Measurements from ENCODE around the gene GSK3A.

The GSK3A gene

DNA sequence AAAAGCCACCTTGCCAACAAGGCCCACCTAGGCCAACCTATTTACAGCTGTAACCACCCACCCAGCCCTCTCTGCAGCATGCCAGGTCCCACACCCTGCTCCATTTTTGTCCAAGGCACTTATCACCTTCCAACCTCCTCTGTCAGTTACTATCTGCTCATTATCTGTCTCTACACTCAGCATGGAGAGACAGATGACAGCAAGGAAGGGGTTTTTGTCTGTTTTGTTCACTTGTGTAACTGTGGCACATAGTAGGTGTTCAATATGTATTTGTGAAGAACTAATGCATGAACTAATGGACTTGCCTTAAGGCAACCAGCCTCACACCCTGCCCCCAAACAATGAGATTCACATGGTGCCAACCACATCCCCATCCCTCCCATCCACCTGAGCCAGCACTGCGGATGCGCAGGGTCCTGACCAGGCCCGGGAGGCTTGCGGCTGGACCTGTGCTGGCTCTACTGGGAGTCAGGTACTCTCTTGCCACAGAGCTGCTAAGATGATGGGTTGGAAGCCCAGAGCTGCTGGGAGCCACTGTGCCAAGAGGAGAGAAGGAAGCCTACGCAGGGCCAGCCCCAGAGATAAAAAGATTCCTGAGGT lies 42.2 kb downstream of the GSK3A start:
- peak overlapping the region; percentile 24 for H3K4me3 ChIP-seq (ENCODE audit: low read depth, low read length)
- TF ChIP-seq, protein P1, sequence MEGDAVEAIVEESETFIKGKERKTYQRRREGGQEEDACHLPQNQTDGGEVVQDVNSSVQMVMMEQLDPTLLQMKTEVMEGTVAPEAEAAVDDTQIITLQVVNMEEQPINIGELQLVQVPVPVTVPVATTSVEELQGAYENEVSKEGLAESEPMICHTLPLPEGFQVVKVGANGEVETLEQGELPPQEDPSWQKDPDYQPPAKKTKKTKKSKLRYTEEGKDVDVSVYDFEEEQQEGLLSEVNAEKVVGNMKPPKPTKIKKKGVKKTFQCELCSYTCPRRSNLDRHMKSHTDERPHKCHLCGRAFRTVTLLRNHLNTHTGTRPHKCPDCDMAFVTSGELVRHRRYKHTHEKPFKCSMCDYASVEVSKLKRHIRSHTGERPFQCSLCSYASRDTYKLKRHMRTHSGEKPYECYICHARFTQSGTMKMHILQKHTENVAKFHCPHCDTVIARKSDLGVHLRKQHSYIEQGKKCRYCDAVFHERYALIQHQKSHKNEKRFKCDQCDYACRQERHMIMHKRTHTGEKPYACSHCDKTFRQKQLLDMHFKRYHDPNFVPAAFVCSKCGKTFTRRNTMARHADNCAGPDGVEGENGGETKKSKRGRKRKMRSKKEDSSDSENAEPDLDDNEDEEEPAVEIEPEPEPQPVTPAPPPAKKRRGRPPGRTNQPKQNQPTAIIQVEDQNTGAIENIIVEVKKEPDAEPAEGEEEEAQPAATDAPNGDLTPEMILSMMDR (IDR thresholded peaks at IDR 0.05; ENCODE audit: borderline replicate concordance, insufficient read depth, low read depth, low read length): no peak

DNA sequence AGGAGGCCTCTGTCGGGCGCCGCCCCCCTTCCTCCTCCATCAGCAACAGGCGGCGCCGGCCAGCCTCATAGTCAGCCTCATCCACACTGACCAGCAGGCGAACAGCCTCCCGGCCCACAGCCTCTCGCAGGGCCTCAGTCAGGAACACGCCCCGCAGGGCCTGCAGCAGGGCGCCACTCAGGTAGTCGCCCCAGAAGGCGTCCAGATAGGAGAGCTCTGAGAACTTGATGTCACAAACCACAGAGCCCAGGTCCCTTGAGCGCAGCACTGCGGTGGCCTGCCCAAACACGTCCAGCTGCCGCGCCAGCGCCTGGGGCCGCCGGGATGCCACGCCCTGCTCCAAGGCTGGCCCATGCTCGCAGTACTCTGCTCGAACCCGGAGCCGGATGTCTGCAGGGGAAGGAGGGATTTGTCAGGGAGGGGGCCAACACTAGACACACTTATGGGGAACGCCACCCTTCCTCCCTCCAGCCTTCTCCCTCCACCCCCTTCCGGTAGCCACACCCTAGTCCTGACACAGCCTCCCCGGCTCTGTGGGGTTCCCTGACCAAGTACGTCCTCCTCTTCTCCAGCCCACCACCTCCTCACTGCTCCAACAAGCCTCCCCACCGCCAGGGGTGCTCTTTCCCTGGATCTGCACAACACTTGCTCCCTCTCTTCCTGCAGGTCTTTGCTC lies 42.8 kb downstream of the GSK3A start:
- TF ChIP-seq, protein P1 (IDR thresholded peaks at IDR 0.05; ENCODE audit: borderline replicate concordance, insufficient read depth, low read depth, low read length): peak; percentile 64; the same call in 1 of the 2 replicates
- peak overlapping the region; percentile 46 for H3K4me3 ChIP-seq (ENCODE audit: low read depth, low read length)

DNA sequence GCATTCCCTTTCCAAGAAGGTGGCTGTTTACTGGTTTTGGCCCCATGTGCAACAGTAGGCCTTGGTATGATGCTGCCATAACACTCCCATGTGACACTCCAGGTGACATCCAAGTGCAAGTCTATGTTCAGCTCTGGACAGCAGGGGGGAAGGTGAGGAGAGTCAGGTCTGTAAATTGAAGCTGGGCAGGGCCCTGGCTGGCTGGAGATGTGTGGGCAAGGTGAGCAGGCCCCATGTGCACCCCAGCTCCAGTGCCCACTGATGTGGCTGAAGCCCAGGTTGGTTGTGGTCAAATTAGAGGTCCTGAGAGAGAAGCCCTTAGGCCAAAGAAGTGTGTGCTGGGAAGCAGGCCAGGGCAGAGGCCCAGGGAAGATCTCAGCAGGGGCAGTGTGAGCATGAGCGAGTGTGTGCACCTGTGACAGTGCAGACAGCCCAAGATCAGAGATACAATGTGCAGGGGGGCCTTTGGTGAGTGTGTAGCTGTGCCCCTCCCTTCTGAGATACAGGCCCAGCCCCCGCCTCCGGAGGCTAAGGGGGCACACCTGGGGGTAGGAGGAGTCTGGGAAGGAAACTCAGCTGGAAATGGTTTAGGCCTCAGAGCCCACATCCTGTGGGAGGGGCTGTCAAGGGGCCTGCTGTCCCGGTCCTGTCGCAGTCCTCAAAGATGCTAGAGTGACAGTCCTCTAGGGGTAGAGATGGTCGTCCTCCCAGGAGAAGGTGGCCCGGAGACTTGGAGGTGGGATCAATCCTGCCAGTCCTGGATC lies 43.5 kb downstream of the GSK3A start:
- TF ChIP-seq, protein P1 (IDR thresholded peaks at IDR 0.05; ENCODE audit: borderline replicate concordance, insufficient read depth, low read depth, low read length): 0 out of 2 replicates have a peak, but pooled peaks have one; percentile 0
- H3K4me3 ChIP-seq (ENCODE audit: low read depth, low read length): peak overlapping the region; percentile 46

DNA sequence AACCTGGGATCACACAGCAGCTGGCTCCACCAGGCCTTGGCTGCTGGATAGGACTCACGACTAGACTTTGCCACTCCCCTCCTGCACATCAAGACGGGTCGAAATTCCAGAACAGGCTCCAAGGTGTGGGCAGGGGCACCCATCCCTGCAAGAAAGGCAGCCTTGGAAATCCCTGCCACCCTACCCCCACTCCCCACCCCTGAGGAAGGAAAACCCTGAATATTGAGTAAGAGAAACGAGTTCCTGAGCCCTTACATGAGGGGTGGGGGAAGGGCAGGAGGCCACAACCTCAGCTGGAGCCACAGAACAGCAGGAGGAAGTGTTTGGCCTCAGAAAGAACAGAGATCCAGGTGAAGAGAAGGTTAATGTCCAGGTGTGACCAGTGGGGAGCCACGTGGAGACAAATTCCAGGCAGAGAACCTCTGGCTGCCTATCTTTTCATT lies 45.0 kb downstream of the GSK3A start:
- H3K4me3 ChIP-seq (ENCODE audit: low read depth, low read length): no peak overlapping the region

DNA sequence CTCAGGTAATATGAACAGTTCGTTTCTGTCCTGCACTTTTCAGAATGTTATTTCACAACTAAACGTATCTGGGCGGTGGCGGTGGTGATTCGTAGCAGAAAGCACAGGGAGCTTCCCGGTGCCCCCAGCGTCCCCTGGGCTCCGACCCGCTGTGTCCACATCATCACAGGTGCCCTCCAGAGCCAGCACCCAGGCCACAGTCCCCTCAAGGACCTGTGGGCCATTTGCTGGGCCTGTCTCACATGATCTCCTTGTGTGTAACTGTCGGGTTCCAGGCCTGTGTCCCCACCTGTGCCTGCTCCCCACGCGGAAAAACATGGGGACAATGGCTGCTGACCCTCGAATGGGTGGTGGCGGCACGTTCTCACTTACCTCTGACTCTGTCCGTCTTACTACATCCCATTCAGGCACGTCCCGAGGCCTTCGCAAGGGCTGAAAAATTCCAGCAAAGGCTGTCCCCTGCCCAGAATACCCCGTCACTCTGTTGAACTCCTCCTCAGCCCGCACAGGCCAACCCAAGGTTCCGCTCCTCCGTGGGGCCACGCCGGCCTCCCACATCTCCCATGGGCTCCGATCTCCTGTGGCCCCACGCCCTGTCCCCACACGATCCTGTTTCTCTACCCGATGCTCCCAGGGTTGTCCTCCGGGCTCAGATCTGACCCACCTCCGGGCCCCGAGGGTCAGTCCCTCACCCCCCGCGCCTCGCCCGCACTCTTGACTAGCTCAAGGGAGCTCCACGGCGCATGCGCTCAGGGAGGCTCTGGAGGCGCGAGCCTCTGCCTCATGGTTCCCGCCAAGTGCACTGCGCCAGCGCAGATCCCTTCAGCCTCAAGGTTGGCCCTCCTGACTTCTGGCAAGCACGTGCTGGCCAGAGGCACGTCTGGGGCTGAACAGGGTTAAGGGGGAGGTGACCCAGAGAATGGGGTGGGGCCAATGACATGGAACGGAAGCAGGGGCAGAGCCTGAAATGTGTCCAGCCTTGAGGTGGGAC lies 46.1 kb downstream of the GSK3A start:
- no peak overlapping the region for H3K4me3 ChIP-seq (ENCODE audit: low read depth, low read length)
- TF ChIP-seq, protein P1 (IDR thresholded peaks at IDR 0.05; ENCODE audit: borderline replicate concordance, insufficient read depth, low read depth, low read length): no peak

More for the DNA sequence above, 45.0 kb downstream of the GSK3A start:
- TF ChIP-seq, protein P1 (IDR thresholded peaks at IDR 0.05; ENCODE audit: borderline replicate concordance, insufficient read depth, low read depth, low read length): no peak

DNA sequence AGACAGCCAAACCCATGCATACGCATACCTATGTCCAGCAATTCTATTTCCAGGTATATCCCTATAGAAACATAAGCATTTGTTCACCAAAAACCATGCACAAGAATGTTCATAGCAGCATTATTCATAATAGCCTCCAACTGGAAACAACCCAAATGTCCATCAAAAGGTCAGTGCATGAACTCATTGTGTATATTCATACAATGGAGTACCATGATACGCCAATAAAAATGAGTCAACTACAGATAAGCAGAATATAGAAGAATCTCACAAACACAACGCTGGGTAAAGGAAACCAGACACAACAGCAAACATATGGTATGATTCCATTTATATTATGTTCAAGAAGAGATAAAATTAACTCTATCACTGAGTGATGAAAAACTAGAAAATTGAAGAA lies 48.7 kb downstream of the GSK3A start:
- H3K4me3 ChIP-seq (ENCODE audit: low read depth, low read length): no peak overlapping the region
- TF ChIP-seq, protein P1 (IDR thresholded peaks at IDR 0.05; ENCODE audit: borderline replicate concordance, insufficient read depth, low read depth, low read length): no peak
